ENCODE measurements around the gene PCDHGA1.
"Not testable (repeated sequence)": the region's sequence is repeated elsewhere in the genome, so short reads cannot be mapped to it uniquely, and the experiment has no call there.

PCDHGA1 gene

GRCh38 chr5:141346017-141346416 is 15.7 kb downstream of the PCDHGA1 start:
- DNase-seq (ENCODE audit: low read depth in 1 of 2, low spot score in 1 of 2): not testable (repeated sequence)

GRCh38 chr5:141349917-141350619 is 19.8 kb downstream of the PCDHGA1 start, which contains the start of gene PCDHGB1:
TSS of gene PCDHGB1 (plus strand) at chr5:141350099. CDS start at chr5:141350261, 162 bp downstream.
- no peak for DNase-seq (ENCODE audit: low read depth in 1 of 2, low spot score in 1 of 2)

GRCh38 chr5:141351591-141351990 is 21.3 kb downstream of the PCDHGA1 start:
- DNase-seq (ENCODE audit: low read depth in 1 of 2, low spot score in 1 of 2): no peak

GRCh38 chr5:141354900-141355469 is 24.7 kb downstream of the PCDHGA1 start, which contains the start of gene PCDHGA4:
TSS of gene PCDHGA4 (plus strand) at chr5:141355021. CDS start at chr5:141355108, 87 bp downstream.
- DNase-seq (ENCODE audit: low read depth in 1 of 2, low spot score in 1 of 2): no peak

GRCh38 chr5:141355641-141356040 is 25.3 kb downstream of the PCDHGA1 start:
- DNase-seq (ENCODE audit: low read depth in 1 of 2, low spot score in 1 of 2): no peak

GRCh38 chr5:141356133-141356532 is 25.8 kb downstream of the PCDHGA1 start:
- no peak for DNase-seq (ENCODE audit: low read depth in 1 of 2, low spot score in 1 of 2)

GRCh38 chr5:141356950-141357349 is 26.6 kb downstream of the PCDHGA1 start:
- no peak for DNase-seq (ENCODE audit: low read depth in 1 of 2, low spot score in 1 of 2)

- DNase-seq (ENCODE audit: low read depth in 1 of 2, low spot score in 1 of 2): no peak
These were observed 29.6 kb downstream of the PCDHGA1 start, which contains the start of gene PCDHGB2 for GRCh38 chr5:141359790-141360426. TSS of gene PCDHGB2 (plus strand) at chr5:141359994. CDS start at chr5:141360136, 142 bp downstream.

- no peak for DNase-seq (ENCODE audit: low read depth in 1 of 2, low spot score in 1 of 2)
These were observed 30.4 kb downstream of the PCDHGA1 start for GRCh38 chr5:141360685-141361084.

- no peak for DNase-seq (ENCODE audit: low read depth in 1 of 2, low spot score in 1 of 2)
These were observed 32.4 kb downstream of the PCDHGA1 start for GRCh38 chr5:141362719-141363118.

GRCh38 chr5:141363952-141364660 is 33.8 kb downstream of the PCDHGA1 start, which contains the start of gene PCDHGA5:
TSS of gene PCDHGA5 (plus strand) at chr5:141364162. CDS start at chr5:141364331, 169 bp downstream.
- DNase-seq (ENCODE audit: low read depth in 1 of 2, low spot score in 1 of 2): no peak

- DNase-seq (ENCODE audit: low read depth in 1 of 2, low spot score in 1 of 2): no peak
These were observed 35.9 kb downstream of the PCDHGA1 start for GRCh38 chr5:141366016-141366896.

GRCh38 chr5:141369994-141370848 is 39.9 kb downstream of the PCDHGA1 start, which contains the start of gene PCDHGB3:
TSS of gene PCDHGB3 (plus strand) at chr5:141370242. CDS start at chr5:141370395, 153 bp downstream.
- no peak for DNase-seq (ENCODE audit: low read depth in 1 of 2, low spot score in 1 of 2)

- DNase-seq (ENCODE audit: low read depth in 1 of 2, low spot score in 1 of 2): no peak
These were observed 41.5 kb downstream of the PCDHGA1 start for GRCh38 chr5:141371572-141372475.

- DNase-seq (ENCODE audit: low read depth in 1 of 2, low spot score in 1 of 2): no peak
These were observed 43.5 kb downstream of the PCDHGA1 start, which contains the start of gene PCDHGA6 for GRCh38 chr5:141373673-141374317. TSS of gene PCDHGA6 (plus strand) at chr5:141373891. CDS start at chr5:141374084, 193 bp downstream.

GRCh38 chr5:141374627-141375026 is 44.3 kb downstream of the PCDHGA1 start:
- DNase-seq (ENCODE audit: low read depth in 1 of 2, low spot score in 1 of 2): no peak

- not testable (repeated sequence) for DNase-seq (ENCODE audit: low read depth in 1 of 2, low spot score in 1 of 2)
These were observed 45.3 kb downstream of the PCDHGA1 start for GRCh38 chr5:141375444-141376155.
